Measurements from ENCODE around the gene WDR43.
A peak's percentile ranks its signal among the peaks of the same experiment; 100 is the strongest.

The WDR43 gene

DNA sequence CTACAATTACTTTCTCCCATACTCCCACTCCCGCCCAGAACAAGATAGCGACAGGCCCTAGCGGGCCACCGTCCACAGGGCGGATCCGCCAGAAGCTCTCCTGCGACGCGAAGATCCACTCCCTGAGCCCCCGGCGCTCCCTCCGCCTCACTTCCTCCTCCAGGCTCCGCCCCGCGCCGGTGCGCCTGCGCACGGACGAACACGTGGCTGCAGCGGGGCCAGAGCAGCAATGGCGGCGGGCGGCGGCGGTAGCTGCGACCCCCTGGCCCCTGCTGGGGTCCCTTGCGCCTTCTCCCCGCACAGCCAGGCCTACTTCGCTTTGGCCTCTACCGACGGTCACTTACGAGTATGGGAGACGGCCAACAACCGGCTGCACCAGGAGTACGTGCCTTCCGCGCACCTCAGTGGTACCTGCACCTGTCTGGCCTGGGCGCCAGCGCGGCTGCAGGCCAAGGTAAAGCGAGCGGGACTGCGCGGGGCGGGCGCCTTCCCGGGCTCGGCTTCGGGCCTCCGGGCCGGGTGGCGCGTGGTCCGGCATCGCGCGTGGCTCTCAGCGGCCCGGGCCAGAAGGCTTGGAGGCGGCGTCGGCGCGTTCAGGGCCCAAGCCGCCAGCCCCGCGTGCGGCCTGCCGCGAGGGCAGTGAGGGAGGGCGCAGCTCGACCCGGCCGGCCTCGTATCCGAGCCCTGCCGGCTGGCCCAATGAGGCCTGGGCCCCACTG is at the start of gene WDR43:
Gene WDR43, plus strand, starts transcription at position 198 of the 719 bp plus-strand sequence. Its CDS starts 32 bp downstream, at position 230.
- DNase-seq, result peak; percentile 95 to 97

GRCh38 chr2:28855193-28855592 is 39.3 kb upstream of the WDR43 start:
- no peak for DNase-seq

DNA sequence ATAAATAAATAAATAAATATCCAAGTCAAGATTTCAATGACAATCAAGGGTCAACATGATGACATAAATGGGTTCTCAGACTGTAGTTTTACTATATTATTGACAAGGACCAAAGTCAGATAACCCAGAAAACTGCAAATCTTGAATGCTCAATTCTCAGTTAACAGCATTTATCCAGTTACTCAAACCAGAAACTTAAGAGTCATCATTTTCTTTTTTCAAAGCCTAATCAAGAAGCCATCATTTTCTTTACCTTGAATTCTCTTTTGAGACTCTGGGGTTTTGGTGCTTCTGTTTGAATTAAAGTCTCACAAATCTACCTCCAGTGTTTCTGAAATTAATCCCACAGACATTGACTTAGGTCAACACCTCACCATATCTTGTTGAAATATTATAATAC is 38.5 kb upstream of the WDR43 start:
- no peak for DNase-seq

DNA sequence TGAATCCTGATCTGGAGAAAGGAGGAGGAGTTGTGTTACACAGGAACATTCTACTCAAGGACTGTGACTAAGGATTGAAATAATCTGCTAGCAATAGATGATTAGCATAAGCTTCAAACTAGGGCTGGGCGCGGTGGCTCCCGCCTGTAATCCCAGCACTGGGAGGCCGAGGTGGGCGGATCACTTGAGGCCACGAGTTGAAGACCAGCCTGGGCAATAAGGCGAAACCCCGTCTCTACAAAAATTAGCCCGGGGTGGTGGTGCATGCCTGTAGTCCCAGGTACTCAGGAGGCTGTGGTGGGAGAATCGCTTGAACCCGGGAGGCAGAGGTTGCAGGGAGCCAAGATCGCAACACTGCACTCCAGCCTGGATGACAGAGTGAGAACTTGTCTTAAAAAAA is 25.9 kb upstream of the WDR43 start:
- no peak for DNase-seq

- DNase-seq, result peak in 1 of 2 experiments; percentile 13
These were observed 24.8 kb upstream of the WDR43 start for GRCh38 chr2:28869494-28870145.

DNA sequence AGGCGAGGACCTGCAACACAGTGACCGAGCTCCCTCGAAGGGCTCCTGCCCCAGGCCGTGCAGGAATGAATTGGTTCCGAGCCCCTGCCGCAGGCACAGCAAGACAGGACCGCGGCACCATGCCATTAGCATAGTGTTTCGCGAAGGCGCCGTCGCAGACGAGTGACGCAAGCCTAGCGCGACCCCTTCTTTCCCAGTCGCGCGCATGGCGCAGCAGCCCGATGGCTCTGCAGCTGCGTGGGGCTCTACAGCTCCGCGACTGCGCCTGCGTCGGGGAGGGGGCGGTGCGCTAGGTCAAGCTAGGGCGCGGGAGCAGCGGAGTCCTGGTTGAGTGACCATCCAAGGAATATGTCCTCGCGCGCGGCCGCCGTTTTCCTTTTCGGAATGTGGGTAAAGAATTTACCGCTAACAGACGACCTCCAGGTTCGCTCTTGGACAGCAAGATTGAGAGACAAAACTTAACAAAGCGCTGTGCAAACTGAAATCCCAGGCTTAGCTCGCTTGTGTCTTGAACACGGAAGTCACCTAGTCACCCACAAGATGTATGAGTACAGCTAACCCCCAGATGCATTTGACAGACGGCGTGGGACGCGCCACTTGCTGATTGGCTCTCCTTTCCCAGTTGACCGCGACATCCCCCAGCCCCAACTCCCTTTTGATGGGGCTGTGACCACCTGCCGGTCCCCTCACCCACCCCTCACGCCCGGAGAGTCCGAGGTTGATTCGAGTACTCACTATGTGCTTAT is 24.1 kb upstream of the WDR43 start, which contains the start of gene TRMT61B:
Gene TRMT61B, minus strand, starts transcription at position 164 of the 746 bp plus-strand sequence. Its CDS starts 32 bp downstream, at position 132.
- DNase-seq, result peak; percentile 92 to 95

DNA sequence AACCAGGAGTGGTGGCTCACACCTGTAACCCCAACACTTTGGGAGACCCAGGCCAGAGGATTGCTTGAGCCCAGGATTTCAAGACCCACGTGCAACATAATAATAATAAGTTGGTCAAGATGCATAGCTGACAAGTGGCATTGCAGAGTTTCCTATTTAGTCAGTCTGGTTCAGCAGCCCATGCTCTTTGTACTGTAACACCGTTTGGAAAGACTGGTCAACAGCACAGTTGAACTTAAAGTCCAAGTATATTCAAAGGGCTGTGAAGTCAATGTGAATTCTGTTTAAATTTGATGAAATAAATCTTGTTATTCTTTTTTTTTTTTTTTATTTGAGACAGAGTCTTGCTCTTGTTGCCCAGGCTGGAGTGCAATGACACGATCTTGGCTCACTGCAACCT is 22.8 kb upstream of the WDR43 start:
- no peak for DNase-seq

DNA sequence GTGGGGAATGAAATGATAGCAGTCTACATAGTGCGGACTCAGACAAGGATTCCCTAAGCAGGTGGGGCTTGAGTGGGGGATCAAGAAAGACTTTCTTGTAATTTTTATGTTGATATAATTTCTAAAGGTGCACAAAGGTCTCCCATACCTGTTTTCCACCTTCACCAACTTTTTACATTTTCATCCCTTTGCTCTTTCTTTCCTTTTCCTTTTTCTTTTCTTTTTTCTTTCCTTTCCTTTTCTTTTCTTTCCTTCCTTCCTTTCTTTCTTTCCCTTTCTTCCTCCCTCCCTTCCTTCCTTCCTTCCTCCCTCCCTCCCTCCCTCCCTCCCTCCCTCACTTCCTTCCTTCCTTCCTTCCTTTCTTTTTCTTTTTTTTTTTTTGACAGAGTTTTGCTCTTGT is 14.3 kb upstream of the WDR43 start:
- DNase-seq, result no peak

GRCh38 chr2:28893488-28893887 is 979 bp upstream of the WDR43 start:
- DNase-seq, result no peak

GRCh38 chr2:28895189-28895893 is 874 bp downstream of the WDR43 start:
- DNase-seq, result peak; percentile 17 to 28

DNA sequence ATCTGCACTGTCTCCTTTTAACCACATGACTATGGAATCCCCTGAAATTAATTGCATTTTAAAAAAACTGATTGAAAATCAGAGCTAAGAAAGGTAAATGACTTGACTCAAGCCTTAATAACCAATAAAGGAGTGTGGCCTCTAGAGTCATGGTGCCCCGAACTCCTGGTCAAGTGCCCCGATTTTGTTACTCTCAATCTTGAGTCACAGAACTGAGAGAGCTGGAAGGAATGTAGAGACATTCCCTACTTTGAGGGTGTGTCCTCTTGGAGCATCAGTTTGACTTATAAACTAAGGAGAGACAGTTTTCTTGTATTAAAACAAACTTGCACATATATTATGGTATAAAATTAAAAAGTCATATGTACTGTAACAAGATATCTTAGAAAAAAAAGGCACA is 2.4 kb downstream of the WDR43 start:
- no peak for DNase-seq

GRCh38 chr2:28898048-28898447 is 3.6 kb downstream of the WDR43 start:
- DNase-seq, result no peak

GRCh38 chr2:28901202-28901601 is 6.7 kb downstream of the WDR43 start:
- DNase-seq, result no peak

- no peak for DNase-seq
These were observed 7.4 kb downstream of the WDR43 start for GRCh38 chr2:28901841-28902240.

- no peak for DNase-seq
These were observed 8.1 kb downstream of the WDR43 start for GRCh38 chr2:28902584-28902983.

DNA sequence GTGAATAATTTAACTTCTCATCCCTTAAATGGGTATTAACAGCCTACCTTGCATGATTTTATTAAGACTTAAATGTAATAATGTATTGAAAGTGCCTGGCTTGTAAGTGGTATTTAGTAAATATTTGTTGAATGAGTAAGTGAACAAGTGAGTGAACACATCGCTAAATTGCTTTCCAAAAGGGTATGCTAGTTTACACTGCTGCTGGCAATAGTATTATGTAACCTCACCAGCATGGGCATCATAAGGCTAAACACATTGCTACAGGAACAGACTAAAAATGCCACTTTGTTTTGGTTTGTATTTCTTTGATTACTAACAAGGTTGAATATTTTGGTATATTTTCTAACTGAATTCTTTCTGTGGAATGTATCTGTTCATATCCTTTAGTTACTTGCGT is 9.8 kb downstream of the WDR43 start:
- no peak for DNase-seq

- DNase-seq, result no peak
These were observed 10.5 kb downstream of the WDR43 start for GRCh38 chr2:28904802-28905457.

DNA sequence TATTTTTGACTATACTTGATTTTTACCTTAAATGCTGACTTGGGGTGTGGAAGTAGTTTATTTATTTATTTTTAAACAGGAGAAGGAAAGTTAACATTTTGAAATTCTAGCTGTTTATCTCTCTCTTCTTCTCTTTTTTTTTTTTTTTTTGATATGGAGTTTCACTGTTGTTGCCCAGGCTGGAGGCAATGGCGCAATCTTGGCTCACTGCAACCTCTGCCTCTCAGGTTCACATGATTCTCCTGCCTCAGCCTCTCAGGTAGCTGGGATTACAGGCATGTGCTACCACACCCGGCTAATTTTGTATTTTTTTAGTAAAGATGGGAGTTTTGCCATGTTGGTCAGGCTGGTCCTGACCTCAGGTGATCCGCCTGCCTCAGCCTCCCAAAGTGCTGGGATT is 11.1 kb downstream of the WDR43 start:
- DNase-seq, result no peak

DNA sequence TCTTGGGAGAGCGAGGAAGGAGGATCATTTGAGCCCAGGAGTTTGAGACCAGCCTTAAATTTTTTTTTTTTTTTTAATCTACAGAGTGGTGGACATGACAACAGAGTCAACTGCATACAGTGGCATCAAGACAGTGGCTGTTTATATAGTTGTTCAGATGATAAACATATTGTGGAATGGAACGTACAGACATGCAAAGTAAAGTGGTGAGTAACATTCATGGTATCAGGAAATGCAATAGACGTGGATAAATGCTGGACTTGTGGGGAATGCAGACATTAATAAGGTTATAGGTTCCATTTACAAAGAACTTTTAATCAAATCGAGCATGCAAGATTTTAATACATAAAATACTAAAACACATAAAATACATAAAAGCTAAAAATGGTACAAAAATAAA is 11.9 kb downstream of the WDR43 start:
- no peak for DNase-seq

GRCh38 chr2:28906821-28907220 is 12.4 kb downstream of the WDR43 start:
- DNase-seq, result no peak

DNA sequence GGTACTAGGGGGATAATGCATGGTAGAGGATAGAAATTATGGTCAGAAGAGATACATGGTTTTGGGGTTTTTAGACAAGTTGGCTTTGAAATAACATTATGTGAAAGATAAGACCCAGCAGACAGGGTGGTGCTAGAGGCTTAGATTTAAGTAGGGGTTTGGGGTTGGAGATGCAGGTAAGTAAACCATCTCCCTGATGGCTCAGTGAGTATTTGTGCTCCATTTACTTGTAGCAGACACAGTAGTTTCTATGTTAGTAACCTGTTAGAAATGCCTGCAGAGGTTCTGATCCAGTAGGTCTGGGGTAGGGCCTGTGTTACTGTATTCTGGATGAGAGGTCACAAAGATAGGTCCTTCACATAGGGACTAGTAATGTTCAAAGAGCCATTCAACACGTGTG is 13.7 kb downstream of the WDR43 start:
- DNase-seq, result no peak

GRCh38 chr2:28909655-28910353 is 15.3 kb downstream of the WDR43 start:
- DNase-seq, result no peak

Measured in AML-193 (cell line).